Renal pelvis (tissue), 4 donors: Measurements from ENCODE around the gene GALNT6. TPM values are rescaled to one million over a fixed set of nuclear protein-coding genes. Genes with fewer than 3 reads are reported as not detected.

Source experiments
- DNase-seq: peaks from one replicate; pipeline ENCODE4 v3.0.0-alpha.2; 2013
- polyA plus RNA-seq, 3 donors: library from polyadenylated mRNA; unstranded; fragments of 120-200 nt; gene quantifications; one replicate each; pipeline ENCODE4 v1.2.1, GENCODE V29; 2013; ENCODE audit not compliant: insufficient read length in 3 of 3

Gene GALNT6
- polyA plus RNA-seq, 3 donors, result 4.5 to 6.6 (median 6.6) TPM

- no peak for DNase-seq
Observed at GRCh38 chr12:51383269-51383905, 7.8 kb downstream of the GALNT6 start.

GRCh38 chr12:51382173-51382572 lies 9.0 kb downstream of the GALNT6 start:
- no peak for DNase-seq

- DNase-seq, result no peak
Observed at GRCh38 chr12:51381226-51382079, 9.8 kb downstream of the GALNT6 start.

- no peak for DNase-seq
Observed at GRCh38 chr12:51379571-51379970, 11.6 kb downstream of the GALNT6 start.

- DNase-seq, result no peak
Observed at GRCh38 chr12:51378749-51379148, 12.5 kb downstream of the GALNT6 start.

- DNase-seq, result no peak
Observed at GRCh38 chr12:51377099-51377984, 13.9 kb downstream of the GALNT6 start.

GRCh38 chr12:51374856-51375255 lies 16.4 kb downstream of the GALNT6 start:
- no peak for DNase-seq

- no peak for DNase-seq
Observed at GRCh38 chr12:51374361-51374760, 16.8 kb downstream of the GALNT6 start.

GRCh38 chr12:51373187-51373586 lies 18.0 kb downstream of the GALNT6 start:
- DNase-seq, result no peak

GRCh38 chr12:51372021-51372420 lies 19.2 kb downstream of the GALNT6 start:
- DNase-seq, result no peak

- peak; percentile 94 for DNase-seq
Observed at GRCh38 chr12:51371295-51371953, 19.8 kb downstream of the GALNT6 start.

- DNase-seq, result no peak
Observed at GRCh38 chr12:51370667-51371066, 20.5 kb downstream of the GALNT6 start.

GRCh38 chr12:51369581-51369980 lies 21.6 kb downstream of the GALNT6 start:
- DNase-seq, result no peak

GRCh38 chr12:51368640-51369517 lies 22.3 kb downstream of the GALNT6 start:
- no peak for DNase-seq

GRCh38 chr12:51365276-51365675 lies 25.9 kb downstream of the GALNT6 start:
- DNase-seq, result no peak

GRCh38 chr12:51364001-51364400 lies 27.2 kb downstream of the GALNT6 start:
- DNase-seq, result no peak

- no peak for DNase-seq
Observed at GRCh38 chr12:51362747-51363342, 28.4 kb downstream of the GALNT6 start.

GRCh38 chr12:51362307-51362706 lies 28.9 kb downstream of the GALNT6 start:
- no peak for DNase-seq

GRCh38 chr12:51361161-51362016 lies 29.8 kb downstream of the GALNT6 start:
- DNase-seq, result no peak
